HuH-7.5 (cell line): ENCODE results near the gene SMAD3.
A peak's percentile ranks its signal among the peaks of the same experiment; 100 is the strongest.

Experiments used
- DNase-seq: peaks from one replicate; pipeline ENCODE4 v3.0.0; 2011; ENCODE audit warnings: low spot score

Gene SMAD3

GRCh38 chr15:67097930-67098740 is 32.7 kb downstream of the SMAD3 start:
- DNase-seq, result no peak

GRCh38 chr15:67098768-67099282 is 33.4 kb downstream of the SMAD3 start:
- DNase-seq, result no peak

GRCh38 chr15:67100124-67100791 is 34.9 kb downstream of the SMAD3 start:
- no peak for DNase-seq

DNA sequence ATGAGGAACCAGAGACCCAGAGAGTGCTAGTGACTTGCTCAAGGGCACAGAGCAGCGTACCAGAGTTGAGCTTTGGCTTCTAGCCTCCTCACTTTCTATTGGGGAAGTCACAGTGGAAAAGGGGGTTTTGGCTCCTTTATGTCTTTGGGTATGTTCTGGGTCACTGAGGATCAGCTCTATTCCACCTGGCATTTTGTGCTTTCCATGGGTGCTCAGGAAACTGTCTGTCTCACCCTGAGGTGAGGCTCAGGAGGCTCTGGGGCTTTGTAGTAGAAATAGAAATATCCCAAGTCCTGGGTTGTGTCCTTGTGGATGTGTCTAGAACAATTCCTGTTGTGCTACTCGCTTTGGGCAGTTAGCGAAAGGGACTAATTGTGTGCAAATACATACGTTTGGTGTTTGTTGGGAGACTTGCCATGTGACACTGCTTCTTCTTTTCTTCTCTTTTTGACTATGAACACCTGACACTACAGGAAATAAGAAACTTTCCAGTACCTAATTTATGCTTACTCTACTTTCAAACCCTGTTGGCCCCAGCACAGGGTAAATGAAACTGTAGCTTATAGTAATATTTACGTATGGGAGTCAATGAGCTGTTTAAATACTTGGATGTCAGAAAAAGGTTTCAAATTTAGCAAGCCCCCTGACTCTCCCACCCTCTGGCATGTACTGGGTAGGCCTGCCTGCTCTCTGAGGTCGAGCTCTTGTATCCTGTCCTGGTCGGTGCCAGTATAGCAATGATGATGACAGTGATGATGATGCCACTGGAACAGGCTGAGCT is 35.6 kb downstream of the SMAD3 start:
- DNase-seq, result no peak

GRCh38 chr15:67101911-67102598 is 36.7 kb downstream of the SMAD3 start:
- DNase-seq, result no peak

DNA sequence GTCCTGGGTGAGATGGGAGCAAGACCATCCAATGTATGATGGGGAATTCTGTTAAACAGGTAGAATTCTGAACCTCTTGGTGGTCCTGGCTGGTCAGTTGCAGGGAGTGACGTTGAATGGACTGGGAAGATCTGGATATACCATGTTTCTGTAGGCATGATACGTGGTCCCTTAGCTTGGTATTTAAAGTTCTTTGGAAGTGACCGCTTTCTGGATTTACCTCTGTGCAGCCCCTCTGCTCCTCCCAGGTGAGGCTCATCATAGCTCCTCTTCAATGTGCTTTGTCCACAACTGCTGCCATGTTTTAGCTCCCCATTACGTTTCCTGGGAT is 37.2 kb downstream of the SMAD3 start:
- no peak for DNase-seq

GRCh38 chr15:67103021-67103420 is 37.6 kb downstream of the SMAD3 start:
- DNase-seq, result no peak

DNA sequence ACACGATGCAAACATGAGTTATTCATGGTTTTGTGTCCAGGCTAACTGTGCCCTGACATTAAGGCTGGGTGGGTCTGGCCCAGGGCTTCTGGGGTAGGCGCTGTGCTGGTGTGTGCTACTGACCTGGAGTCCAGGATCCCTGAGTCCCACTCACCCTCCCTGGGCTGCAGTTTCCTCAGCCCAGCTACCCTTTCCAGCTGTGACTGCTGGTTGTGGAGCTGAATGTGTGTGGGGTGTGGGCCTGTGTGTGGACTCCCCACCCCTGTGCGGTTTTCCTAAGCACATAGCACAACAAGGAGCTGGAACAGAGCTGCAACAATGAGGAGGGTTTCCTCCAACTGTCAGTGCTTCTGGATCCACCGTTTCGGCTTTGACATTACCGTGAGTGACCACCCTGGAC is 38.0 kb downstream of the SMAD3 start:
- no peak for DNase-seq

DNA sequence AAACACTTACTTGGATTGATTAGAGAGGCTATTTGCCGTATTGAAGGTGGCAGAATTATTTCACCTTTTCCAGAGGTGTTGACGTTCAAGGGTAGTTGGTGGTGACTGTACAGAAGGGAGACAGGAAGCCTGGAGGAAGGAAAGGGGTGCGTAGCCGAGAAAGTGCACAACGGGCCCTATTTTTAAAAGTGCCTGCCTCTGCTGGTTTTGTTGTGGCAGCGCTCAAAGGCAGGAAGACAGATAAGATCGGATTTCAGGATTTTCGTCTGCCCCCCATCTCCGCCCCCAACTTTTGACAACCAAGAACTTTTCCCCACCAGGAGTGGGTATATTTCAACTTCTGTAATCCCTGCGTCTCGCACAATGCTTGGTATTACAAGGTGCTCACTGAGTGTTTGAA is 38.5 kb downstream of the SMAD3 start:
- no peak for DNase-seq

DNA sequence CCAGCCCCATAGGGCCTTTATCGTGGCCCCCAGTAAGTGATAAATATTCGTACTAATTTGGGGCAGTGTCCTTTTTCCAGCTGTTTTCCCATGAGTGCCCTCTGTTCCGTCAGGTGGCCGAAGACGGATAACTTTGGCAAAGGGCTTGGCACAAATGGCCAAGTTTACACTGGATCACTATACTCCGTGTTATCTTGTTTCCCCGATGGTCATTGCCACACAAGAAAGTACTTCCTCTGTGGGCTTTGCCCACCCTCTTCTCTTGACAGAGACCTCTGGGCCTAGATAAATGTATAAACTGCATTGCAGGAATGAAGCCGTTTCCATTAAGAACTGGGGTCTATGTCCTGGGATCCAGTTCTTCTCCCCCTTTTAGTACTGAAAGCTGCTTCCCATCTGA is 39.1 kb downstream of the SMAD3 start:
- no peak for DNase-seq

DNA sequence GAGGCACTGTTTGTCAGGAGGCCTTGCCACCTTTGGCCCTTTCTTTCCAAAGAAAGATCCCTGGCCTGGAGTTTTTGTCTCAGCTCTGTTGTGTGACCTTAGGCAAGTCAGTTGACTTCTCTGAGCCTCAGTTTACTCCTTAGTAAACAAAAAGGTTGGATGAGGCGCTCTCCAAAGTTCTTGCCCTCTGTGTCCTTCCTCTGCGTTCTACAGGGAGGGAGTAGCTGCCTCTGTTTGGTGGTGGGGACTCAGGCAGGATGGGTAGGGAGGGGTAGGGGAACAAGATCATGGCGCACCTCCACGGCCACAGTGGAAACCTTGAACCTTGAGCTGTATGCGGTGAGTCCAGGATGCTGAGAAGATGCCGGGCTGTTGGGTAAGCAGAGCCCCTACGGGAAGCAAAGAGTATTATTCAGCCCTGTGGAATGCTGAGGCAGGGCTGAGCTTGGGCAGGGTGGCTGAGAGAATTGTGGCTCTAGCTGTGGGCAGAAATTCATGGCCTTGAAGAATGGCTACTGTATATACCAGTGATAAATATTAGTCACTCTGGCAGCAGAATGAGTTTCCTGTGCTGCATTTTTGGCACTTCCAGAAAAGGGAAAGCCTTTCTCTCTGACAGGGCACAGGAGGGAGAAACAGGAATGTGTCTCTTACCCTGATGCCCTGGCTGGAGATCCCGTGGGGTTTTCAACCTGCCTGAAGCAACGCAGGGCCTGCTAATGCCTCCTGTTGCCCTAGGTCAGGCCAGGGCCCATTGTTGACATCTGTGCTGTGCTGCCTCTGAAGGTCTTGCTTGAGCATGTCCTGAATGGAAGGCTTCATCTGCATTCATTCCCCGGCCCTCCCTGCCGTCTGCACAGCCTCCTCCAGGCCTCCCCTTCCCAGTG is 39.9 kb downstream of the SMAD3 start:
- no peak for DNase-seq

DNA sequence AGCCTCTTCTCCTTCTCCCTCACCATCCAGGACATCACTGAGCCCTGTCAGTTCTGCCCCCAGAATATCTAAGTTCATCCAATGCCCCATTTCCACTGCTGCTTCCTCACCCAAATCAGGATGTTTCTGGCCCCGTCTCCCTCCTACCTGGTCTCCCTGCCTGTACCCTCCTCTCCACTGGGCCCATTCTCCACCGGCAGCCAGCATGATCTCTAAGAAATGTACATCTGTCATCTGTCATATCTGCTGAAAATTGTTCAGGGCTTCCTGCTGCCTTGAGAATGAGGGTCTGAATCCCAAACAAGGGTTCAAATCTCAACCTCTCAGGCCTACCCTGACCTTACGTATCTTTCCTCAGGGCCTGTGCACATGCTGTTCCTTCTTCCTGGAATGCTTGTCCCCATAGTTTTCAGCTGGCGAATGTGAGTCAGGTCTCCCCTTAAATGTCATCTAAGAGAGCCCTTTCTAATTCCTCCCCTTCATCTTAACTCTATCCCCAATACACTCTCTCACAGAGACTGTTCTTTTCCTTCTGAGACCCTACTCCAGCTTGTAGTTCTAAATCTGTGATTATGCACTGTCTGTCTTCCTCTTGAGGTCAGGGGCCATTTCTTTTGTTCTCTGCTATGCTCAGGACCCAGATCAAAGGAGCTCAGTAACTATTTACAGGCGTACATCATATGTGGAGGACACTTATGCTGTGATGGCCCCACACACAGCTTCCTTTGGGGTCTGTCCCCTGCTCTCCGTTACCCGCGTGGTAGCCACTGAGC is 40.8 kb downstream of the SMAD3 start:
- DNase-seq, result no peak

DNA sequence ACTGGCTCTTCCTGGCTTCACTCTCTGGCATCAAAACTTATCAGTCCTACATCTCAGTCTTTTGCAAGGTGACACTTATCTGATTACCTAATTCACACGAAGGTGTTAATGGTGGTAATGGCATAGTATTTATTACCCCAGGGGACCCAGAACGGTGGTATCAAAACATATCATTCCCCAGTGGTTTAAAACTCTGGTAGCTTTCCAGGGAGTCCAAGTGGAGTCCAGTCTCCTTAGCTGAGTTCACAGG is 41.3 kb downstream of the SMAD3 start:
- no peak for DNase-seq

DNA sequence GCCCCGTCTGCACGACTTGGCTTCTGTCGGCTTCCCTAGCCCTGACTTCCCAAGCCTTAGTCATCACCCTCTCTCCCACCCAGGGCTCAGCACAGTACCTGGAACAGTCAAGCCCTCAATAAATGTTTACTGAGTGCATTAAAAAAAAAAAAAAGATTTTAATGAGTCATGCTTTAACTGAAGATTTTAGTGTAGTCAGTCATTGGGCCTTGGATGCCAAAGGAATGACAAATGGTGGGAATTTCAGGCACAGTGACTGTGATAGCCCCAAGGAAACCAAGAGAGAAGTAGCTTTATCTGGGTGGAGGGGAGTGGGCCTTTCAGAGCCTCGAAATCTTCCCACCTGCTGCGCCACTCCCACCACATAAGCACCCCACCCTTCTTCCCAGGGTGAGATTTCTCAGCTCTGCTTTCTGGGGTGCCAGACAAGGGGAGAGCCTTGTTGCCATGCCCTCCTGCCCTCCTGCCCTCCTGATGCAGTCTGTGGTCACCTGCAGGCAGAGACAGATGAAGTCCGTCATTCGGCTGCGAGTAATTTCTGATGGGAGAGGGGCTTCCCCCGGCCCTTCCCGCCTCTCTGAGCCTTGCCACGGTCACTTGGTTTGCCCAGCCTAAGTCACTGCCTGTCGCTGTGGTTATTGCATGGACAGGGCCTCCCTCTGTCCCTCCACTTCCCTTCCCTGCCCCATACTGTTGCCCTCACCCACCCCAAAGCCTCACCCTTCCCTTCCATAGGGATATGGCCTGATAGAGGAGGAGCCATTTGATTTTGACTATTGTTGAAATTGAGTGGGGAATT is 41.8 kb downstream of the SMAD3 start:
- DNase-seq, result no peak

DNA sequence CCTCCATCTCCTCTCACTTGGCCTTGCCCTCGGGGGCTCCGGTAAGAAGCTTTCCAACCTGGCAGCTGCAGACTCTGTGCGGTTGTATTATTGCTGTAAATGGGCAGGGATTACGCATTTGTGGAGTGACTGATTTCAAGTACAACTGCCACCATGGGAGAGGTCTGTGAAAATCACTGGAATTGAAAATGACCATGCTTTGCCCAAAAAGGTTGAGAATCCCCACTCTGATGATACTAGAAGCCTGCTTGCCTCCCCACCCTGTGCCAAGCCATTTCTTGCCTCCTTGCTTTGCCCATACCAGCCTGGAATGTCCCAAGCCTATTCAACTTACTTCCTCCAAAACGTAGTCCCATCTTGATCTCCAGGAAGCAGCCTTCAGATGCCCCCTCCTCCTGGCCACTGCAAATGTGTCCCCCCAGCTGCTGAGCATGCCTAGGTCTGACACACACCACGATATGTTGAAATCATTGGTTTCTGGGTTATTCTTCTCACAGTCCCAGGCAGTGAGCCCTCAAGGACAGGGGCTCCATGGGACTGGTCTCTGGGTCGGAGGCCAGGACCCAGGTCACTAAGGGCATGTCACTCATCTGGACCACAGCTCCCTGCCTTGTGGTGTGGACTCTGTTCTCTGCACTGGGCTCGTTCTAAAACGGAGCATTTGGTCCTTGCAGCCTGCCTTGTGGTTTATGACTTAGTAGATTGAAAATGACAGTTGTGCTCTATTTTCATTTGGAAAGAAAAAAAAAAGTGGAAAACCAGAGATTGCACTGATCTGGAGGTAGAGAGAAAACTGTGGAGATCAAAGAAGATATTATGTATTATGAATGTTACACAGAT is 42.9 kb downstream of the SMAD3 start:
- no peak for DNase-seq

GRCh38 chr15:67109141-67110034 is 44.0 kb downstream of the SMAD3 start:
- DNase-seq, result peak; percentile 68

- DNase-seq, result no peak
Observed at GRCh38 chr15:67110361-67110781, 45.0 kb downstream of the SMAD3 start.
